GM12873 (cell line): Measurements from ENCODE around the gene NEK10.

Source experiments
- TF ChIP-seq, protein P1 (sequence below): IDR thresholded peaks from 2 replicates; pipeline ENCODE4 v1.5.1; 2012; ENCODE audit warnings: low read depth, mild to moderate bottlenecking, moderate library complexity, low read length, control low read depth; ENCODE audit not compliant: insufficient read depth; ENCODE audit errors: missing control alignments

The NEK10 gene

DNA sequence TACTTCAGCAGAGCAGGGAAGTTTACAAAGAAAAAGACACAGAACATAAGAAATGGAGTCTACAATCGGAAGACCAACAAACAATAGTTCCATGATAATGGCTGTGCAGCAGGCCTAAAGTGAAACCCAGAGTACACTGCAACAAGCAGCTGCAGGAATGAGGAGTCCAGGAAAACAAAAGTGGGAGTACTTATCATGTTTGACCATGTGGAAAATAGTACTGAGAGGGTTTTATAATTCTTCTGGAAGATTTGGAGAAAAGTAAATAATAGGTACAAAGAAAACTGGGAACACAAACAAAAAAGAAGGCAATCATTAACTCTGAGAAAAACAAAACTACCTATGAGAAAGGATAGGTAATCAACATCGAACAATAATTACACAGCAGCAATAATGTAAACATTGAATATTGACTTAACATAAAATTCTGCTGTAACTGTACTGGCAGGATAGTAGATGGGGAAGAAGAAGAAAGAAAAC, 87.5 kb downstream of the NEK10 start:
- TF ChIP-seq, protein P1, sequence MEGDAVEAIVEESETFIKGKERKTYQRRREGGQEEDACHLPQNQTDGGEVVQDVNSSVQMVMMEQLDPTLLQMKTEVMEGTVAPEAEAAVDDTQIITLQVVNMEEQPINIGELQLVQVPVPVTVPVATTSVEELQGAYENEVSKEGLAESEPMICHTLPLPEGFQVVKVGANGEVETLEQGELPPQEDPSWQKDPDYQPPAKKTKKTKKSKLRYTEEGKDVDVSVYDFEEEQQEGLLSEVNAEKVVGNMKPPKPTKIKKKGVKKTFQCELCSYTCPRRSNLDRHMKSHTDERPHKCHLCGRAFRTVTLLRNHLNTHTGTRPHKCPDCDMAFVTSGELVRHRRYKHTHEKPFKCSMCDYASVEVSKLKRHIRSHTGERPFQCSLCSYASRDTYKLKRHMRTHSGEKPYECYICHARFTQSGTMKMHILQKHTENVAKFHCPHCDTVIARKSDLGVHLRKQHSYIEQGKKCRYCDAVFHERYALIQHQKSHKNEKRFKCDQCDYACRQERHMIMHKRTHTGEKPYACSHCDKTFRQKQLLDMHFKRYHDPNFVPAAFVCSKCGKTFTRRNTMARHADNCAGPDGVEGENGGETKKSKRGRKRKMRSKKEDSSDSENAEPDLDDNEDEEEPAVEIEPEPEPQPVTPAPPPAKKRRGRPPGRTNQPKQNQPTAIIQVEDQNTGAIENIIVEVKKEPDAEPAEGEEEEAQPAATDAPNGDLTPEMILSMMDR = no peak

DNA sequence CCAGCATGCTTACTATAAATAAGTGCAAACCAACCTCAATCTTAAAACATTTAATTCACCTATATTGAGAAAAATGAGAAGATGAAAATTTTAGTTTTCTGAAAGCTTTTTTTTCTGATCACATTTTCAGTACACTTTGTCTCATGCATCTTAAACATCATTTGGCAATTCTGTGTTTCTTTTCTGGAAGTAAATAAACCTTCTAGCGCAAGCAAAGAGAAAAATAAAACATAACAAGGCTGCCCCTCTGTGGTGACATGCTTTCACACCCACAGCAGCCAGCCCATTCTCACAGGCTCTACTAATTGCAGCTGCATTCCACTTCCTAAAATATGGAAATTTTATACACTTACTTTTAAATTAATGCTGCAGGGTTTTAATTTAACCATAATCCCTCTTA, 90.1 kb downstream of the NEK10 start:
- TF ChIP-seq, protein P1 = no peak

DNA sequence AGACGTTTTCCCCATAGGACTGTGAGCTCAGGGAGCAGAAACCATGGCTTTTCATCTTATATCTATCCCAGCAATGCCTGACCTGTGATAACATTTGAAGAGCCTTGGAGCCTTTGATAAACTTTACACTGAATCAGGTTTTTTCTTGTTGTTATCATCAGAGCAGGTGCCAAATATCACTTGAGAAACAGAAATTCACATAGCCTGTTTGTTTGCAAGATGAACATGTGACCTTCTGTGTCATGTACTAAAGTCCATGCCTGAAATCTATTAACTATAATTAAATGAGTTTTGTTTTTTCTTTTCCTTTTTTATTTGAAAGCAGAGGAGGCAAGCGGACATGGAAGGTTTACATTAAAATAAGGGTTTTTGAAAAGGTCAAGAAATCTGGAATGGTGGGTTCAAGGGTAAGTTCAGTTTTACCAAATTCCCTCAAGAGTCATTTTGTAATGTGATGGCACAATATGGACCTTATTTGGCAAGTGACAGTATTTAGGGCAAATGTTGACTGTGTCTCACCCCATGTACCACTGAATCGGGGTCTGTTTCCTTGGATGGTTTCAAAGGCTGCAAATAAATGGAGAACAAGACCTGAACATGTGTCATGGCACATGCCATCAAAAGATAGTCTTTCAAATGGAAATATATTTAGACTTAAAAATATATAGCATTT, 90.7 kb downstream of the NEK10 start:
- TF ChIP-seq, protein P1 = no peak

DNA sequence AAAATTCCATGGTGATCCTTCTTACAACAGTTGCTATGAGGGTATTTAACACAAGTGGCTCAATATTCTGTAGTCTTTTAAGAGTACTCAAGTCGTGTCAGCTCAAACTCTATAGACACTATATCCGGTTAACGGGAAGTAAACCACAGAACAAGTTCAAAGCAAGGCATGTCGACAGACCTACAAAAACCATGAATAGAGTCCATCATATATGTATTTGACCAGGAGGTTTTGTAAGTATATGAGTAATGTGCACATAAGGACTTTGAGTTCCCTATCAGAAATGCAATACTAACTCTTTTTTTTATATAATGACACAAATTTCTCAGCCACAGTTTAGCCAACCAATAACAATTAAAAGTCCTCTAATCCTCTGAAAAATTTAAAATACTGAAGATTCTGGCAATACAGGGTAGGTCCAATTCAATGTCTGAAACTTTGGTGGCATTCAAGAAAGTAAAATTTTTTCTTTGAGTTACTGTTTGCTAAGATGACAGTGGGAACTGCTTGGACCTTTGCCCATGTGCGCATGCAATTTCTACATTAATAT, 93.7 kb downstream of the NEK10 start:
- TF ChIP-seq, protein P1 = no peak

DNA sequence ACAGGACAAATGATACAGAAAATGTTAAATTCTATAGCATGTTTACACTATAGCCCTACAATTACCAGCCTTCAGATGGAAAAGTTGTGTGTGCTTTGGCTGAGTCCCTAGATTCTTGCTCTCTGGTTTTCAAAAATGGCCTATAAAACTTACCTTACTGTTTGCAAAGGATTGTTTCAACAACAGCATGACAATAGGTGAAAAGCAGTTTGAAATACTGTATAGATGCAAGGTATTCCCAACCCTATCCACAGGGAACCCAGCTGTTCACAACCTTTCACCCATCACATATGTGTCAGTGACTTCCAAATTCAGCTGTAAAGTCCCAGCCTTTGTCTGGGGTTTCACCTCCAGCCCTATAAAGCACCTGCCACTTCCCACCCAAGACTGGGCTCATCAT, 97.3 kb downstream of the NEK10 start:
- TF ChIP-seq, protein P1 = no peak

DNA sequence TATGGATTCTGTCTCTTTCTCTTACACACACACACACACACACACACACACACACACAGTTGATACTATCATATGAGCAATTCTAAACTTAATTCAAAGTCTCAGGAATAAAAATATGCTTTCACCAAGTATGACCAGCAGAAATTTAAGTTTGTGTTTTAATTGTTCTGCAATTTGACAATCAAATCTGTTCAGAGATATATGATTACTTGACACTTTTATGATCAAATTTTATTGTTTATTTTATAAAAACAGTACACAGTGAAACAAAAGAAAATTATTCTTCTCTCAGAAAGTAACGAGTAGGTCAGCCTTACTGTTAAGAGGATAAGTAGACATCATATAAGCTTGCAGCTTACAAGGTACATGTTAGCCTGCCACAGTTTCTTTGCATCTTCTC, 114.3 kb downstream of the NEK10 start:
- TF ChIP-seq, protein P1 = no peak

DNA sequence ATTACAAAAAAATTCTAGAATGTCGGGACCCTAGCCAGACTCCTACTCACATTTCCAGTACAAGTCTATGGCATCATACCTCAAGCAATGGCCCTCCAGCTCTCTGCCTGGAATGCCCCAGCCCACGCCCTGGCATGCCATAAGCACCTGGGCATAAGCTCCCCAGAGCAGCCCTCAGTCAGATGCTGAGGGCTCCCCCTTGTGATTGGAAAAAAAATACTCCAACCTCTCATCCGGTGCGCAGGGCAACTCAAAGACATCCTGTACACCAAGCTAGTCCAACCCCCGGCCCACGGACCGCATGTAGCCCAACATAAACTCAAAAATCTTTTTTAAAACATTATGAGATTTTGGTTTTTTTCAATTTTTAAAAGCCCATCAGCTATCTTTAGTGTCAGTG, 115.4 kb downstream of the NEK10 start:
- TF ChIP-seq, protein P1 = peak; percentile 42
